Activated CD4-positive, alpha-beta T cell treated with anti-CD3 and anti-CD28 coated beads, Interleukin-2, amount 50 U/mL, for 1 hour (primary cell): ENCODE results near the gene SLC7A10.
"Not testable (repeated sequence)": the region's sequence is repeated elsewhere in the genome, so short reads cannot be mapped to it uniquely, and the experiment has no call there.

Experiments
- DNase-seq: peaks from one replicate; pipeline ENCODE4 v3.0.0-alpha.2; 2020

Gene SLC7A10

DNA sequence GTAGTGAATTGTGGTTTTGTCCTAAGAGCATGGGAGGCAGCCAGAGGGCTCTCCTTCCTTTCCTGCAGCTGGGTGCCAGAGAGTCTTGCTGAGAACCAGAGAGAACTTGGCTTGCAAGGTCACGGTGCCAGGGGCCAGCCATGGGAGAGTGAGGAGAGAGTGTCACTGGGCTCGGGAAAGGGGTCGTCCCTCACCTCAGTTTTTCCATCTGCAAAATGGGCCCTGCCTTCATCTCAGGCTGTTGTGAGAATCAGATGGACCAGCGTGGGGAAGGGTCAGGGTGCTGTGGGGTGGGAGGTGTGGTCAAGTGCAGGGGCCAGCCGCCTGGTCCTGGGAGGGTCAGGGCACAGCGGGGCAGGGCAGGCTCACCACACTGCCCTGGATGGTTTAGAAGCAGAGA is 24.2 kb downstream of the SLC7A10 start:
- no peak for DNase-seq

- no peak for DNase-seq
Observed at GRCh38 chr19:33199441-33200265, 26.0 kb downstream of the SLC7A10 start.

GRCh38 chr19:33198169-33198568 is 27.5 kb downstream of the SLC7A10 start:
- no peak for DNase-seq

GRCh38 chr19:33197591-33198000 is 28.1 kb downstream of the SLC7A10 start:
- no peak for DNase-seq

GRCh38 chr19:33196446-33197193 is 29.0 kb downstream of the SLC7A10 start:
- DNase-seq, result no peak

DNA sequence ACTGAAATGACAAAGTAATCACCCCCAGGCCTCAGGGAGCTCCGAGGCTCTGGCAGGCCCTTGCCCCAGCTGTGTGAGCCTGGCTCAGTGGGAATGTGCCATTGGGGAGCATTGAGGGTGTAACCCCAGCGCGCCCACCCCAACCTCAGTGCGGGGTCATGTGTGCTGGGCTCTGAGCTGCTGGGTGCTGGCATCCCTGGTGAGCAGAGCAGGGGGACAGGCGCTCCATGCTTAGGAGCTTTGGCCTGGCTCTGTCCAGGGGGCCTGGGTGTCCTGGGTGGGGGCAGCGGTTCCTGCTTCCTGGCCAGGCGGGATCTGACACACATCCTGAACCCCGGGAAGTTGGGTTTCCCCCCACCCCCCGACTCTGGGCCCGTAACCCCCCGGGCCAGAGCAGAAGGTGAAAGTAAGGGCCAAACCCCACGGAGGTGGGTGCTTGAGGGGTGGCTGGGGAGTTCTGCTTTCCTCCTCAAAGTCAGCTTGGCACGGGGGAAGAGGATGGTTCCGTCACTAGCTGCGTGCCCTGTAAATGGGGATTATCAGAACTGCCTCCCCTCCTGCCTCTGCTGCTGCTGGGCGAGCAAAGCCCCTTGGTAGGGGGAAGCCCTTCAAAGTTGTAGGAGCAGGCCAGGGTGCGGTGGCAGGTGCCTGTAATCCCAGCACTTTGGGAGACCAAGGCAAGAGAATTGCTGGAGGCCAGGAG is 29.9 kb downstream of the SLC7A10 start:
- no peak for DNase-seq

DNA sequence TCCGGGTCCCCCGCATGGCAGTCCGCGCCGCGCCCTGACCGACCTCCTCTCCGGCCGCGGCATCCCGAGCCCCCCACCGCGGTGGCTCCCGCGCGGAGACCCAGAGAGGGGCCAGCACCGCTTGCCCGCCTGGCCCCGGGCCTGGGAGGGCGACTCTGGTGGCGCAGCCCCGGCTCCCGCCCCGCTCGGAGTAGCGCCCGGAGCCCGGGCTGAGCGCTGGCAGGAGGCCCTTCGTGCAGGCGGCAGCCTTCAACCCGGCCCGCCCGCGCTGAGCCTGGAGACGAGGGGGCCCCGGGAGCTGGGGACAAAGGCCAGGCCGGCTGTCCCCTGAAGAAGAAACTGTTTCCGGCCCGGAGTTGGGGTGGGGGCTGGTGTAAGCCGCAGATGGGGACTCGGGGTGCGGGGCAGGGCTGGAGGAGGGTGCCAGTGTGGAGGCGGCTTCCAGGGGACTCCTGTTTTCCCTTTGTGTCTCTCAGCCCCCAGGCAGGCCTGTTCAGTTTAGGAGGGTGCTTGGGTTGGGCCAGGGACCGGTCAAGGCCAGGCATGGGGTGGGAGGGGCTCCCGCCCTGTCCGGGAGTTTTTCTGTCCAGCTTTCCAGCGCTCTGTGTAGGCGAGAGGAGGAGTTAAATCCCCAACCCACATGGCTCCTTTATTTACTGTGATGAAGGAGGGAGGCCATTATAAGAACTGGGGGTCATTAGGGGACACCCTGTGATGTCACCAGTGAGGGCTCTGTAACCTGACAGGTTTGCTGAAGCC is 30.6 kb downstream of the SLC7A10 start:
- no peak for DNase-seq

GRCh38 chr19:33194532-33194885 is 31.1 kb downstream of the SLC7A10 start:
- DNase-seq, result no peak

DNA sequence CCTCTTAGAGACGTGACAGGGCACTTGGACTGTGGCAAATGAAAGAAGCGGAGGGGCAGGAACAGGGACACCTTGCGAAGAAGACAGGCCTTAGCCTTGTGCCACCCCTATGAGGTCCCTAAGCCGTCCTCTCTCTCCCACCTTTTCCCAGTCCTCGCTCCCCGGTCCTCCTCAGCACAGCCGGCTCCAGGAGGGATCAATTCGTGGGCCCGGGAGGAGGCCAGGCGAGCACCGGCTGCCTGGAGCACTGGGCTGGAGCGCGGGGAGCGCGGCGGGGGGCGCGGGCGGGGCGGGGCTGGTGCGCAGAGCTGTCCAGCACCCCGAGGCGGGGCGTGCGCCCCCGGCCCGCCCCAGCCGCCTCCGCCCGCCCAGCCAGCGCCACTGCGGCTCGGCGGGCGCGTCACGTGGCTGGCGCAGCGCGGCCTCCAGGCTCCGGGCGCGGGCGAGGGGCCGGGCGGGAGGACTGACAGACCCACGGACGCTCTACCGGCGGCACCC is 31.7 kb downstream of the SLC7A10 start, which contains the start of gene LRP3:
LRP3 (plus strand) TSS at position 466 of the 498 bp plus-strand sequence. CDS start 456 bp downstream, outside the sequence.
- DNase-seq, result no peak

- DNase-seq, result no peak
Observed at GRCh38 chr19:33193269-33193864, 32.3 kb downstream of the SLC7A10 start.

- DNase-seq, result no peak
Observed at GRCh38 chr19:33192010-33192409, 33.6 kb downstream of the SLC7A10 start.

- no peak for DNase-seq
Observed at GRCh38 chr19:33191501-33191900, 34.1 kb downstream of the SLC7A10 start.

- DNase-seq, result not testable (repeated sequence)
Observed at GRCh38 chr19:33191092-33191491, 34.6 kb downstream of the SLC7A10 start.

DNA sequence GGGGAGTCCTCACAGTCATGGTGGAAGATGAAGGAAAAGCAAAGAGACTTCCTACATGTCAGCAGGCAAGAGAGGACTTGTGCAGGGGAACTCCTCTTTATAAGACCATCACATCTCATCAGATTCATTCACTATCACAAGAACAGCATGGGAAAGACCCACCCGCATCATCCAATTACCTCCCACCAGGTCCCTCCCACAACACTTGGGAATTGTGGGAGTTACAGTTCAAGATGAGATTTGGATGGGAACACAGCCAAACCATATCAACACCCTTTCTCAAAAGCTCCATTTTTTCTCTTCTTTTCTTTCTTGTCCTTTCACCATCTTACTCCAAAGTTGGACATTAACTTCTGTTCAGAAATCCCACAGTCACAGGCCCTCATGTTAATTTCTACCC is 36.2 kb downstream of the SLC7A10 start:
- DNase-seq, result no peak

- DNase-seq, result no peak
Observed at GRCh38 chr19:33187183-33187540, 38.5 kb downstream of the SLC7A10 start.

GRCh38 chr19:33186431-33187182 is 39.0 kb downstream of the SLC7A10 start:
- DNase-seq, result no peak

- peak; percentile 80 for DNase-seq
Observed at GRCh38 chr19:33177417-33177979, 48.2 kb downstream of the SLC7A10 start.

- peak; percentile 93 for DNase-seq
Observed at GRCh38 chr19:33176670-33177416, 48.8 kb downstream of the SLC7A10 start.

- DNase-seq, result peak; percentile 34
Observed at GRCh38 chr19:33175886-33176669, 49.6 kb downstream of the SLC7A10 start.
